ENCODE data around the gene SFT2D2. TPM values are rescaled to one million over a fixed set of nuclear protein-coding genes. Genes with fewer than 3 reads are reported as not detected.

The SFT2D2 gene
- total RNA-seq, 3 donors from 2014 or later (not counting 1 experiment from before 2014, with no cell fraction given) = 91.8 to 118 (median 116) TPM

DNA sequence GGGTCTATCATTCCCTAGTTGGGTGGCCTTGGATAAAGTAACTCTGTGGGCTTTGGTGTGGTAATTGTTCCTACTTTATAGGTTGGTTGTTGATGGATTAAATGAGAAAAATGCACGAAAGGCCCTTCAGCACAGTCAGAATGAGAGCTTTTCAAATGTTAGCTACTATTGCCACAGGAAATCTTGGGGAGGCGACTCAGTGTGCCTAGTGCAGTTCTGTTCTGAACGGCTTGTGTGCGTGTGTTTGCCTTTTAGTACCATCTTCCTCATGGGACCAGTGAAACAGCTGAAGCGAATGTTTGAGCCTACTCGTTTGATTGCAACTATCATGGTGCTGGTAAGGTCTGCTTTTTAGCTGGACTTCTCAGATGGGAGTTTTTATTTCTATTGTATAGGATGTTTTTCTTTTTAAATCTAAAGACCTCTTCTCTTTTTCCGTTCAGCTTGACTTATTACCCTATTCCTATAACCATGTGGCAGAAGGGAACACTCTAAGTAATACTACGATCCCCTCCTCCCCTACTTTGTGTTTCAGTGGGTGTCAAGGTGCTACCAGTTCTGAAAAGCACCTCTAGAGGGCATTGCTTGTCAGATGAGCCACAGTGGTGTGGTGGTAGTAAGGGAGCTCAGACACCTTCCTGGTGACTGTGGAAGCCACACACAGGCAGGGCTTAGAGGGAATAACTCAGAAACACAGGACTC lies 9.2 kb downstream of the SFT2D2 start:
- Mint-ChIP-seq H3K4me1 (peaks cover 61 to 71% of the 10 kb centered on the region in 2 donors), H3K27ac (peak overlapping the region; percentile 65 to 71), H3K27me3 (ENCODE audit: low read depth in 2 of 2) (no peaks in the 10 kb centered on the region), H3K36me3 (peaks cover 37% of the 10 kb centered on the region), H3K4me3 (no peak overlapping the region), H3K9me3 (no peaks in the 10 kb centered on the region)
- peaks cover 78% of the 10 kb centered on the region for H3K36me3 ChIP-seq (ENCODE audit: control insufficient read depth, insufficient read depth, low read length)
- TF ChIP-seq, protein P1, sequence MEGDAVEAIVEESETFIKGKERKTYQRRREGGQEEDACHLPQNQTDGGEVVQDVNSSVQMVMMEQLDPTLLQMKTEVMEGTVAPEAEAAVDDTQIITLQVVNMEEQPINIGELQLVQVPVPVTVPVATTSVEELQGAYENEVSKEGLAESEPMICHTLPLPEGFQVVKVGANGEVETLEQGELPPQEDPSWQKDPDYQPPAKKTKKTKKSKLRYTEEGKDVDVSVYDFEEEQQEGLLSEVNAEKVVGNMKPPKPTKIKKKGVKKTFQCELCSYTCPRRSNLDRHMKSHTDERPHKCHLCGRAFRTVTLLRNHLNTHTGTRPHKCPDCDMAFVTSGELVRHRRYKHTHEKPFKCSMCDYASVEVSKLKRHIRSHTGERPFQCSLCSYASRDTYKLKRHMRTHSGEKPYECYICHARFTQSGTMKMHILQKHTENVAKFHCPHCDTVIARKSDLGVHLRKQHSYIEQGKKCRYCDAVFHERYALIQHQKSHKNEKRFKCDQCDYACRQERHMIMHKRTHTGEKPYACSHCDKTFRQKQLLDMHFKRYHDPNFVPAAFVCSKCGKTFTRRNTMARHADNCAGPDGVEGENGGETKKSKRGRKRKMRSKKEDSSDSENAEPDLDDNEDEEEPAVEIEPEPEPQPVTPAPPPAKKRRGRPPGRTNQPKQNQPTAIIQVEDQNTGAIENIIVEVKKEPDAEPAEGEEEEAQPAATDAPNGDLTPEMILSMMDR (IDR thresholded peaks at IDR 0.05) = peak; percentile 70
- H3K27ac ChIP-seq (ENCODE audit: low read length) = no peak overlapping the region
- peaks cover 3% of the 10 kb centered on the region for H3K4me1 ChIP-seq (ENCODE audit: control insufficient read depth, insufficient read depth, low read length)
- no peaks in the 10 kb centered on the region for H3K9me3 ChIP-seq (ENCODE audit: control insufficient read depth, insufficient read depth, low read length)
- H3K4me3 ChIP-seq (ENCODE audit: low read length) = no peak overlapping the region
- ATAC-seq = peak; percentile 88 to 98 (median 97)
- H3K27me3 ChIP-seq (ENCODE audit: control insufficient read depth, insufficient read depth, low read length) = no peaks in the 10 kb centered on the region
- WGBS (ENCODE audit: insufficient coverage) = 86% methylated on average over 7 of the region's 8 CpGs
- peak; percentile 22 to 69 for DNase-seq
- intact Hi-C loops (cut with micrococcal nuclease) = loop anchor here (2.0 to 10.0 kb wide), 2 partner anchors 56 to 130 kb away; partner anchors contain the start of gene TIPRL

GRCh38 chr1:168235548-168235885 lies 9.7 kb downstream of the SFT2D2 start:
- no peaks in the 10 kb centered on the region for H3K27me3 Mint-ChIP-seq (ENCODE audit: low read depth in 2 of 2)
- intact Hi-C loops (cut with micrococcal nuclease) = loop anchor here (2.0 to 10.0 kb wide), 2 partner anchors 57 to 129 kb away; partner anchors contain the start of gene TIPRL
- H3K4me1 ChIP-seq (ENCODE audit: control insufficient read depth, insufficient read depth, low read length) = no peaks in the 10 kb centered on the region
- peak in 1 of 3 donors; percentile 32 for ATAC-seq
- peaks cover 41% of the 10 kb centered on the region for H3K36me3 Mint-ChIP-seq
- no peaks in the 10 kb centered on the region for H3K9me3 ChIP-seq (ENCODE audit: control insufficient read depth, insufficient read depth, low read length)
- no peaks in the 10 kb centered on the region for H3K27me3 ChIP-seq (ENCODE audit: control insufficient read depth, insufficient read depth, low read length)
- H3K36me3 ChIP-seq (ENCODE audit: control insufficient read depth, insufficient read depth, low read length) = peaks cover 82% of the 10 kb centered on the region
- no peak overlapping the region for H3K27ac ChIP-seq (ENCODE audit: low read length)
- H3K4me3 ChIP-seq (ENCODE audit: low read length) = no peak overlapping the region
- peak overlapping the region; percentile 65 to 71 for H3K27ac Mint-ChIP-seq
- no peaks in the 10 kb centered on the region for H3K9me3 Mint-ChIP-seq
- no peak overlapping the region for H3K4me3 Mint-ChIP-seq
- no peak for DNase-seq
- TF ChIP-seq, protein P1 (IDR thresholded peaks at IDR 0.05) = peak; percentile 13
- peaks cover 60 to 67% of the 10 kb centered on the region in 2 donors for H3K4me1 Mint-ChIP-seq

GRCh38 chr1:168235937-168236336 lies 10.1 kb downstream of the SFT2D2 start:
- H3K27ac ChIP-seq (ENCODE audit: low read length) = no peak overlapping the region
- intact Hi-C loops (cut with micrococcal nuclease) = loop anchor here (2.0 to 10.0 kb wide), 2 partner anchors 57 to 129 kb away; partner anchors contain the start of gene TIPRL
- peak overlapping the region; percentile 65 to 71 for H3K27ac Mint-ChIP-seq

More at GRCh38 chr1:168235937-168236336, 10.1 kb downstream of the SFT2D2 start:
- H3K27me3 Mint-ChIP-seq (ENCODE audit: low read depth in 2 of 2) = no peaks in the 10 kb centered on the region
- H3K36me3 Mint-ChIP-seq = peaks cover 41% of the 10 kb centered on the region
- Histone ChIP-seq H3K4me3 (ENCODE audit: low read length) (no peak overlapping the region), H3K36me3 (ENCODE audit: control insufficient read depth, insufficient read depth, low read length) (peaks cover 84% of the 10 kb centered on the region), H3K27me3 (ENCODE audit: control insufficient read depth, insufficient read depth, low read length) (no peaks in the 10 kb centered on the region), H3K4me1 (ENCODE audit: control insufficient read depth, insufficient read depth, low read length) (no peaks in the 10 kb centered on the region), H3K9me3 (ENCODE audit: control insufficient read depth, insufficient read depth, low read length) (no peaks in the 10 kb centered on the region)
- no peak overlapping the region for H3K4me3 Mint-ChIP-seq
- TF ChIP-seq, protein P1 (IDR thresholded peaks at IDR 0.05) = no peak
- no peak for ATAC-seq
- peaks cover 57 to 63% of the 10 kb centered on the region in 2 donors for H3K4me1 Mint-ChIP-seq
- no peaks in the 10 kb centered on the region for H3K9me3 Mint-ChIP-seq
- 85% methylated on average over 3 of the region's 3 CpGs for WGBS (ENCODE audit: insufficient coverage)
- no peak for DNase-seq
